Stimulated activated CD8-positive, alpha-beta memory T cell treated with anti-CD3 and anti-CD28 coated beads, Interleukin-15, amount 100 ng/mL, for 24 hours (primary cell): Measurements from ENCODE around the gene UROD.
"Not testable (repeated sequence)": the region's sequence is repeated elsewhere in the genome, so short reads cannot be mapped to it uniquely, and the experiment has no call there.

Experiments used
- DNase-seq: peaks from one replicate; pipeline ENCODE4 v3.0.0-alpha.2; 2020; ENCODE audit warnings: low read depth

Gene UROD

DNA sequence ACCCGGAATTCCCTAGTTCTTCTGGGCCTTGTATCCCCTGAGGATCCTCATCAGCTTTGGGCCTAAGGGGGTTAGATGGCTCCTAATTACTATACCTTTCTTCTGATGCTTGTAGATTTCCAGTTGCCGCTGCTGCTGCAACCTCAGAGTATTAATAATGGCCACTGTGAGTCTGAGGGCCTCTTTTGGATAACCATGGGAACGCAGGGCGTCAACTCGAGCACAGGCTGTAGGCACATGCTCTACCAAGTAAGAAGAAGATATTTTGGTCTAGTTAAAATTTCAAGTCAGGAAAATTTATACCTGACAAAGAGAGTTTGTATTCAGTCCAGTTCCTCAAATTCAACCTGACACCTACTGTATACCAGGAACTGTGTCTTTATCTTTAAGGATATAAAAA is 28.2 kb downstream of the UROD start:
- no peak for DNase-seq

DNA sequence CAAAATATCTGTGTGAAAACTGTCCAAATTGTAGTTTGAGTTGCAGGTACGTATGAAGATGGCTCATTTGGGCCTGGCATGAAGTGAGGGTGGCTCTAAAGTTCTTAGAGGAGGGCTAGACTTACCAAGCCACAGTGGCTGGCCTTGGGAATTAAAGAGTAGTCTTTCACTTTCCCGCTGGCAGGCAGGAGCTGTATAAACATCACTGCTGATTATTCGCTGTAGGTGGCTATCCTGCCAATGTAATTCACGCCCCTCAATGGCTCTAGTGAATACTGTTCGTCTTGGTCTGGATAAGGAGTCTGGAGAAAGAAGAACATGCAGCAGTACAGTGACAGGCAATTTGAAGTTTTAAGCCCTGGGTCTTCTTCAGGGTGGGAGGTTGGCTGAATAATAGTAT is 31.0 kb downstream of the UROD start:
- DNase-seq, result no peak

DNA sequence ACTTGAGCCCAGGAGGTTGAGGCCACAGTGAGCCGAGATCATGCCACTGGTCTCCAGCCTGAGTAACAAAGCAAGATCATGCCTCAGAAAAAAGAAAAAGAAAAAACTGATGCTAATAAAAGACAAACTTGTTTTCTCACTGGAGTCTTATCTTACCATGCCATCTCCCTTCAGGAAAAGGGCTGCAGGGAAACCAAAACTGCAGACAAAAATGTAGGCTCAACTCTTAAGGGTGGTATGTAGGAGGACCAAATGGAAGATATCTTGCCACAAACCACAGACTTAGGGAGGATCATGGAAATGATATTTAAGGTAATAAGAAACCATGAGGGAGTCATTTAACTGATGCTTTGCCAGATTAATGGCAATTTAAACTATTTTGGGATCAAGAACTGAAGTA is 32.9 kb downstream of the UROD start:
- DNase-seq, result no peak

DNA sequence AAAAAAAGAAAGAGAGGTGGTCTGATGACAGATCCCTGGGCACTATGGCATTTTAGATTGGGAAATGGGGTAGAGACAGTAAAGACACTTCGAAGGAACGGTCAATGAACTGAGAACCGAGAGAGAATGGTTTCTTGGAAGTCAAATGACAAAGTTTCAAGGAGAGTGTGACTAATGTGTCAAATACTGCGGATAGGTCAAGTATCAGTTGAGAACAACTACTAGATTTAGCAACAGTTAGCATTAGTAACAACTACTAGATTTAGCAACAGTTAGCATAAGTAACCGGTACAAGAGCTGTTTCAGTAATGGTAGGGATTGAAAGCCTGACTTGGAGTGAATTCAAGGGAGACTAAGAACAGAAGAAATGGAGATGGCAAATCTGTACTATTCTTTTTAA is 35.0 kb downstream of the UROD start:
- DNase-seq, result no peak

DNA sequence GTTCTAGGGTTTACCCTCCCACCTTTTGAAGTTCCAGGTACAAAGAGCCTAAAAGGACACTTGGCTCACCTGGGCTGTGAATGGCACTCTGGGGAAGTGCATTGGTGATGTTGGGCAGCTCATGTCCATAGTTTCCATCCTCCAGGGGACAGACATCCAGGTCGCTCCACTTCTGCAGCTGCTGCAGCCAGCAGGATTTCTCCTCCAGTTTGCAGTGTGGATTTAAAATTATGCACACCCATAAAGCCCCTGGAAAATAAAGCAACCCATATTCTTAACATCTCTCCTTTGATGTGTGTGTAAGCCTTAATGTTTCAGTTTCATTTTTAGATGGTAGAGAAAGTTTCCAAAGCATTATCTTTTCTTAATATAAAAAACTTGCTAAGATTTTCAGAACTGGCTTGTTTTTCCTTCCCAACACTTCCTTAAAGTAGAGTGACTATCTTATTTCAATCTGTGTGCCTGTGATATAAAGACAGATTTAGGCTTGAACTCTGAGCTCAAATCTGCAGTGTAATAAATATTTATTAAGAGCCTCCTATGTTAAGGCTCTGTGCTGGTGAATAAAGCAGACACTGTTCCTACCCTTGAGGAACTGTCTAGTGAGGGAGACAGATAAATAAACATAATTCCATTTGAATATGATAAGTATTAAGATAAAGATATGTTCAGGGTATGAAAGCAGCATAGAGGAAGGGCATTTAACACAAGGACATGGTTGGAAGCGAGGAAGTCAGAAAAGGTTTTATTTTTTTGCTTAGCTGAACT is 39.1 kb downstream of the UROD start:
- no peak for DNase-seq

DNA sequence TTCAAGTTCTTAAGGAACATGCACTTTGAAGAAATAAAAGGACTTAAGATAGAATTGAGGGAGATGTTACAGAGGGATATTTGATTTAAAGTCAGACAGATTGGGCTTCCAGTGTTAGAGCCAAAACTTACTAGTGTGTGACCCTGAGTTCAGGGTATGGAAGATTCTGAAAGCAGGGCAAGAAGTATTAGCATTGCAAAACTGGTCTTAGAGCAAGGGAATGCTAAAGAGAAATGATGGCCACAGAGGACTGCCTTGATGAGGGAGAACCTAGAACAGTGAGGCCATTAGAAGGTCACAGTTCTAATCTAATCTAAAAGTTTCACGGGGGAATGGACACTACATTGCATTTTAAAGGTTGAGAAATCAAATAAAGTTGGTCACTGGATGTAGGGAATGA is 45.5 kb downstream of the UROD start:
- DNase-seq, result no peak

DNA sequence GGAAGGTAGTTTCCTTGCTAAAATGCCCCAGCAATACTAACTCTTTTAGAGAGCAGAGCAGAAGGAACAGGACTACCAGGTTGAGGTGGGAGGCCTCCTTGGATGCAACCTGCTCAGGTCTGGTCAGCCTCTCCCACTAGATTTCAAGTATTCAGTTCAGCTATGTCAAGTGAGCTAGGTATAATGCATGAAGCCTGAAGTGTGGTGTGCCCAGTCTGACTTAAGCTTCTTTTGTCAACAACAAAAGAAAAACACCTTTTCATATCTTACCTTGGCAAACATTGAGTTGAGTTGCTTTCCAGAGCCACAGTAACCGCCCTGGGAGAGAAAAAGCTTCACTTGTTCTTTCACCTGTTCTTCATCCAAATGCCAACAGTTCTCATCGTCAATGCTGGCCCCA is 47.8 kb downstream of the UROD start:
- no peak for DNase-seq

DNA sequence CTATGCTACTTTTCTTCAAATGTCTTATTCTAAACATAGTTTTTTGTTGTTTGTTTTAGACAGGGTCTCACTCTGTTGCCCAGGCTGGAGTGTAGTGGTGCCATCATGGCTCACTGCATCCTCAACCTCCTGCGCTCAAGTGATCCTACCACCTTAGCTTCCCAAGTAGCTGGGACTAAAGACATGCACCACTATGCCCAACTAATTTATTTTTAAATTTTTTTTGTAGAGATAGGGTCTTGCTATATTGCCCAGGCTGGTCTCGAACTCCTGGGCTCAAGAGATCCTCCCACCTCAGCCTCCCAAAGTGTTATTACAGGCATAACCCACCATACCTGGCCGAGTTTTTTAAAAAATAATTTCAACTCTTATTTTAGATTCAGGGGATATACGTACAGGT is 50.4 kb downstream of the UROD start:
- DNase-seq, result not testable (repeated sequence)

DNA sequence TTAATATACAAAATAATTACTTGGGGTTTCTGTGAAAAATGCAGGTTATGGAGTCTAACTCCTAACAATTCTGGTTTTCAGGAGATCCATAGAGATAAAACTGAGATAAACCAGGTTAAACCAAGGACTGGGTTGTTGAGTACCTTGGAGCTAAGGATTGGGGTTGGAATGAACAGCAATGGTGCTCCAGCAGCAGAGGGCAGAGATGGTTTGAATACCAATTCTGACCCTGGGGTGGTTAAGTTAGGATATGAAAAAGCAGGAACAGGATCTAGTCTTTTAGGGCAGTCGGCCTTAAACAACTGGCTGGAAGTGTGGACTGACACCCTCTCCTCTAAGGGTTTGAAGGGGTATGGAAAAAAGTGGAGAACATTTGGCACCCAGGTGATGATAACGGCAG is 53.0 kb downstream of the UROD start:
- no peak for DNase-seq
